Ascending aorta (tissue), 2 donors: ENCODE data around the gene CDC42BPA. TPM values are rescaled to one million over a fixed set of nuclear protein-coding genes. Genes with fewer than 3 reads are reported as not detected.

Experiments used
- DNase-seq, 2 donors: peaks; one replicate each; pipeline ENCODE4 v3.0.0-alpha.2; 2019; ENCODE audit warnings: low spot score in 2 of 2
- H3K27ac ChIP-seq, 2 donors: fragments of 200-600 bp; sonication (generic); one replicate each; pipeline ENCODE4 v1.5.1; 2016 to 2017; ENCODE audit warnings: mild to moderate bottlenecking in 1 of 2
- H3K27me3 ChIP-seq: fragments of 200-600 bp; sonication (generic); one replicate; pipeline ENCODE4 v1.5.1; 2017
- H3K36me3 ChIP-seq, 2 donors: fragments of 200-600 bp; sonication (generic); one replicate each; pipeline ENCODE4 v1.5.1; 2016
- H3K4me1 ChIP-seq, 2 donors: fragments of 200-600 bp; sonication (generic); one replicate each; pipeline ENCODE4 v1.5.1; 2016 to 2017; ENCODE audit warnings: mild to moderate bottlenecking in 1 of 2
- H3K4me3 ChIP-seq, 2 donors: fragments of 200-600 bp; sonication (generic); one replicate each; pipeline ENCODE4 v1.5.1; 2016 to 2017; ENCODE audit warnings: mild to moderate bottlenecking in 1 of 2
- H3K9me3 ChIP-seq, 2 donors: fragments of 200-600 bp; sonication (generic); one replicate each; pipeline ENCODE4 v1.5.1; 2016
- intact Hi-C: fragments of 100-400 bp; cut with DNase I; formaldehyde crosslinking; loops from one replicate; pipeline ENCODE4 v1.15.1; 2023
- total RNA-seq: library from RNA; depleted of rRNA; stranded (reverse); fragments of >200 nt; gene quantifications from one replicate; pipeline ENCODE4 v1.1.0, GENCODE V29; 2016
- TF ChIP-seq, protein P1 (sequence below), 3 experiments: fragments of 200-600 bp in 2 of 3; fragments of 450-650 bp in 1 of 3; sonication (generic) in 2 of 3; IDR thresholded peaks; one replicate each; pipeline ENCODE4 v1.5.1; 2016 to 2019; ENCODE audit warnings: antibody characterized with exemption in 3 of 3, mild to moderate bottlenecking in 1 of 3, moderate library complexity in 1 of 3

Gene CDC42BPA
- total RNA-seq, 1 donor from 2014 or later = 56.9 TPM

DNA sequence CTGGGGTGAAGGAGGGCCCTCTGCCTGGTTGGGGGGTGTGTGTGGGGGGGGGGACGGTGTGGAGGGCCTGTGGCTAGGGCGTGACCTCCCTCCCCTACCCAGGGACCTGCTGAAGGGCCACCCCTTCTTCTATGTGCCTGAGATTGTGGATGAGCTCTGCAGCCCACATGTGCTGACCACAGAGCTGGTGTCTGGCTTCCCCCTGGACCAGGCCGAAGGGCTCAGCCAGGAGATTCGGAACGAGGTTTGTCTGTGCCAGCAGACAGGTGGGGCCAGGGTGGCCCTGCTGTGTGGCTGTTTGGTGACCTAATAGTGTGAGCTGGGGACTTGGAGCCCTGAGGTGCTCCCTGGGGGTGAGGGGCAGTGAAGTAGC, 334.3 kb downstream of the CDC42BPA start:
- H3K27ac ChIP-seq = no peak overlapping the region

DNA sequence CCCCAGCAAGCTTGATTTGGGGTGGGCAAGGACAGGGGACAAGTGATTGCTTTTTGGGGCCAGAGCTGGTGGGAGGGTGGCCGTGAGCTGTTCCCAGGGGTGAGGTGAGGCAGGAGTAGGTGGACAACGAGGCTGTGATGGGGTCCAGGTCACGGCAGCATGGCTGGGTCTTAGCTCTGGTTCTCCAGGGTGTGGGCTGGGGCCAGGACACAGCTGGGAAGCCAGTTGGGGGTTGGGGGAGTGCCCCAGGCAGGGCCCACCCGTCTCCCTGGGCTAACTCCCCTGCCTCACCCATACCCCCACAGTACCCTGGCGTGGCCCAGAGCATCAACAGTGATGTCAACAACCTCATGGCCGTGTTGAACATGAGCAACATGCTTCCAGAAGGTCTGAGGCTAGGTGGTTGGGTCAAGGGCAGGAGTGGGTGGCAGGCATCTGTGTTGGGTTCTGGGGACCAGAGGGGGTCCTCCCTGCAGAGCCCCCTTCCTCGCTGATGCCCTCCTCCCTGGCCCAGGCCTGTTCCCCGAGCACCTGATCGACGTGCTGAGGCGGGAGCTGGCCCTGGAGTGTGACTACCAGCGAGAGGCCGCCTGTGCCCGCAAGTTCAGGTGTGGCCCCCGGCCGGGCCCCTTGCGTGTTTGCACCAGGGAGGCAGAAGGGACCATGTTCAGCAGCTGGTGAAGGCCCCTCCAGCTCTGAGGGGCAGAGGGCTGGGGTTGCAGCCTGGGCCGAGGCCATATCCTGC, 334.9 kb downstream of the CDC42BPA start:
- DNase-seq = no peak
- H3K36me3 ChIP-seq = peaks cover 25 to 51% of the 10 kb centered on the region in 2 donors
- H3K27ac ChIP-seq = no peak overlapping the region
- H3K27me3 ChIP-seq = no peaks in the 10 kb centered on the region
- no peaks in the 10 kb centered on the region for H3K4me1 ChIP-seq
- H3K9me3 ChIP-seq = no peaks in the 10 kb centered on the region
- TF ChIP-seq, protein P1, sequence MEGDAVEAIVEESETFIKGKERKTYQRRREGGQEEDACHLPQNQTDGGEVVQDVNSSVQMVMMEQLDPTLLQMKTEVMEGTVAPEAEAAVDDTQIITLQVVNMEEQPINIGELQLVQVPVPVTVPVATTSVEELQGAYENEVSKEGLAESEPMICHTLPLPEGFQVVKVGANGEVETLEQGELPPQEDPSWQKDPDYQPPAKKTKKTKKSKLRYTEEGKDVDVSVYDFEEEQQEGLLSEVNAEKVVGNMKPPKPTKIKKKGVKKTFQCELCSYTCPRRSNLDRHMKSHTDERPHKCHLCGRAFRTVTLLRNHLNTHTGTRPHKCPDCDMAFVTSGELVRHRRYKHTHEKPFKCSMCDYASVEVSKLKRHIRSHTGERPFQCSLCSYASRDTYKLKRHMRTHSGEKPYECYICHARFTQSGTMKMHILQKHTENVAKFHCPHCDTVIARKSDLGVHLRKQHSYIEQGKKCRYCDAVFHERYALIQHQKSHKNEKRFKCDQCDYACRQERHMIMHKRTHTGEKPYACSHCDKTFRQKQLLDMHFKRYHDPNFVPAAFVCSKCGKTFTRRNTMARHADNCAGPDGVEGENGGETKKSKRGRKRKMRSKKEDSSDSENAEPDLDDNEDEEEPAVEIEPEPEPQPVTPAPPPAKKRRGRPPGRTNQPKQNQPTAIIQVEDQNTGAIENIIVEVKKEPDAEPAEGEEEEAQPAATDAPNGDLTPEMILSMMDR (IDR thresholded peaks at IDR 0.05) = no peak
- intact Hi-C loops = no loop called here
- H3K4me3 ChIP-seq = no peak overlapping the region

More for the DNA sequence above, 334.3 kb downstream of the CDC42BPA start:
- intact Hi-C loops = no loop called here
- Histone ChIP-seq H3K4me1 (peaks cover 0 to 3% of the 10 kb centered on the region in 2 donors), H3K27me3 (no peaks in the 10 kb centered on the region), H3K9me3 (no peaks in the 10 kb centered on the region), H3K36me3 (peaks cover 25 to 45% of the 10 kb centered on the region in 2 donors), H3K4me3 (no peak overlapping the region)
- TF ChIP-seq, protein P1 (IDR thresholded peaks at IDR 0.05) = no peak
- no peak for DNase-seq

DNA sequence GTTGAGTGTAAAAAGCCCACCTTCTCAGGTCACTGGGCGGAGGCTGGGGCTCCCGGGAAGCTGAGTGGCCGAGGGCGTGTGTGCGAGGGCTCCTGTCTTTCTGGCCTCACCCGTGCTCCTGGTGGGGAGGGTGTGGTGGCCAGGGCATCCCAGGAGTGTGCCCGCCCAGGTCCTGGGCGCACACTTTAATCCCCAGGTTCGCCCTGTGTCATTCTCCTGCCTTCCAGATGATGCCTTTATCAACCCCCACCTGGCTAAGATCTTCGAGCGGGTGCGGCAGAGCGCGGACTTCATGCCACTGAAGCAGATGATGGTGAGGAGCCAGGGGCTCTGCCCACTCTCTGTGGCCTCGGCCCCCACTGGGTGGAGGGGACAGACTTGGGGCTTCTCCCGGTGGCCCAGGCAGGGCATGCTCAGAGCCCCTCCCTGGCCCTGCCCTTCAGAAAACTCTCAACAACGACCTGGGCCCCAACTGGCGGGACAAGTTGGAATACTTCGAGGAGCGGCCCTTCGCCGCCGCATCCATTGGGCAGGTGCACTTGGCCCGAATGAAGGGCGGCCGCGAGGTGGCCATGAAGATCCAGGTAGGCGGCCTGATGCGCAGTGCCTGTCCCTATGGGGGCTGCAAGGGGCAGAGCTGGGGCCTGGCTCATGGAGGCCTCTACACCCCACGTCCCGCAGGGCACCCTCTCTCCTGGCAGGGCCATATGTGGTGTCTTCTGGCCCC, 335.7 kb downstream of the CDC42BPA start:
- TF ChIP-seq, protein P1 (IDR thresholded peaks at IDR 0.05) = no peak
- Histone ChIP-seq H3K27ac (no peak overlapping the region), H3K4me1 (no peaks in the 10 kb centered on the region), H3K4me3 (no peak overlapping the region), H3K27me3 (no peaks in the 10 kb centered on the region), H3K9me3 (no peaks in the 10 kb centered on the region), H3K36me3 (peaks cover 25 to 57% of the 10 kb centered on the region in 2 donors)
- intact Hi-C loops = no loop called here
- no peak for DNase-seq

DNA sequence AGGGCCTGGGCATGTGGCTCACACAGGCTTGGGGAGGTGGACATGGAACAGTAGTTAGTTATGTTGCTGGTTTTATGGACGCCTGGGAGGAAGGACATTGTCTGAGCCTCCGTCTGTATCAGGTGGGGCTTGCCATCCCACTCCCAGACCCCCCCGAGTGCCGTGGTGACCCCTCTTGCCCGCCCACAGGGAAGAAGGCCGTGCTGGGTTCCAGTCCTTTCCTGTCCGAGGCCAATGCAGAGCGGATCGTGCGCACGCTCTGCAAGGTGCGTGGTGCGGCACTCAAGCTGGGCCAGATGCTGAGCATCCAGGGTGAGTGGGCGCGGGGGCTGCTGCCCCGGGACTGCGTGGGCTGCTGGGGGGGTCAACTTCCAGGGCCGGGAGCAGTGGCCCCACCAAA, 336.5 kb downstream of the CDC42BPA start:
- peaks cover 18 to 50% of the 10 kb centered on the region in 2 donors for H3K36me3 ChIP-seq
- no peaks in the 10 kb centered on the region for H3K4me1 ChIP-seq
- H3K4me3 ChIP-seq = no peak overlapping the region
- H3K27ac ChIP-seq = no peak overlapping the region
- TF ChIP-seq, protein P1 (IDR thresholded peaks at IDR 0.05) = no peak
- intact Hi-C loops = no loop called here
- no peaks in the 10 kb centered on the region for H3K27me3 ChIP-seq
- DNase-seq = no peak
- H3K9me3 ChIP-seq = no peaks in the 10 kb centered on the region

DNA sequence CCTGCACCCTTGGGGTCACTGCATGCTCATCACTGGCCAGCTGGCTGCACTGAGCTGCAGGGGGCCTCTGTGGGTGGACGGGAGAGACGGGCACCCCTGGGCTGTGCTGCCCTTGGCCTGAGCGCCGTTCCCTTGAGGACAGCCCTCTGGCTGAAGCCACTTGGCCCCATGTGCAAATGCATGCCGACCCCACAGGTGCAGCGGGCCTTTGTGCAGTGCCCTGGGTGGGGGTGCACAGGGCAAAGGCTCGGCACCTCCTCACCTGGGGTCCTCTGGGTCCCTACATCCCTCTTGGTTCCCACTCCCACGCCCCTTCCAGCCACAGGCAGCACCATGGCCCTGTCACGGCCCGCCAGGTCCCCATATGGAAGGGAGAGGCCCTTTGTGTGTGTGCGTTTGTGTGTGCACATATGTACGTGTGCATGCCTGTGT, 336.9 kb downstream of the CDC42BPA start:
- H3K4me3 ChIP-seq = no peak overlapping the region
- H3K36me3 ChIP-seq = peaks cover 14 to 45% of the 10 kb centered on the region in 2 donors
- H3K9me3 ChIP-seq = no peaks in the 10 kb centered on the region
- intact Hi-C loops = no loop called here
- H3K27me3 ChIP-seq = no peaks in the 10 kb centered on the region
- no peak for DNase-seq
- H3K27ac ChIP-seq = no peak overlapping the region
- TF ChIP-seq, protein P1 (IDR thresholded peaks at IDR 0.05) = no peak
- H3K4me1 ChIP-seq = no peaks in the 10 kb centered on the region
